Islet of Langerhans (tissue), 1 donor: Measurements from ENCODE around the gene MAGEB16.

Experiments used
- FAIRE-seq: peaks from one replicate; lab custom pipeline; 2011; peaks lifted over from hg19 to GRCh38; lab: Jason Lieb, UNC

The MAGEB16 gene

GRCh38 chrX:35798042-35798441 lies at the start of gene MAGEB16:
Gene MAGEB16, plus strand, starts transcription at chrX:35798342. Its CDS starts 3,855 bp downstream, at chrX:35802197.
- FAIRE-seq: no peak

GRCh38 chrX:35773958-35774564 lies 24.1 kb upstream of the MAGEB16 start:
- no peak for FAIRE-seq

GRCh38 chrX:35785075-35785474 lies 13.1 kb upstream of the MAGEB16 start:
- FAIRE-seq: no peak

- no peak for FAIRE-seq
These were observed 11.9 kb upstream of the MAGEB16 start for GRCh38 chrX:35786271-35786670.

GRCh38 chrX:35787867-35788266 lies 10.3 kb upstream of the MAGEB16 start:
- FAIRE-seq: no peak

- no peak for FAIRE-seq
These were observed 2.3 kb downstream of the MAGEB16 start for GRCh38 chrX:35800474-35800873.

- no peak for FAIRE-seq
These were observed 11.6 kb downstream of the MAGEB16 start for GRCh38 chrX:35809781-35810180.

- FAIRE-seq: no peak
These were observed 21.1 kb downstream of the MAGEB16 start for GRCh38 chrX:35819241-35819640.

GRCh38 chrX:35826503-35826902 lies 28.4 kb downstream of the MAGEB16 start:
- no peak for FAIRE-seq

- no peak for FAIRE-seq
These were observed 31.4 kb downstream of the MAGEB16 start for GRCh38 chrX:35829501-35829900.

- FAIRE-seq: no peak
These were observed 43.7 kb downstream of the MAGEB16 start for GRCh38 chrX:35841872-35842271.

GRCh38 chrX:35842674-35843073 lies 44.5 kb downstream of the MAGEB16 start:
- no peak for FAIRE-seq

- no peak for FAIRE-seq
These were observed 49.6 kb downstream of the MAGEB16 start for GRCh38 chrX:35847736-35848135.
